WTC11 (cell line): ENCODE results near the gene CDA. TPM values are rescaled to one million over a fixed set of nuclear protein-coding genes. Genes with fewer than 3 reads are reported as not detected.

Experiments
- ATAC-seq: fragments of 200-7000 bp; cut with Tn5 transposase; 2 replicates; pipeline ENCODE4 v1.10.0; 2021; ENCODE audit warnings: mild to moderate bottlenecking, moderate library complexity
- CTCF ChIA-PET: fragments of 300-600 bp; sonication (Branson Sonifier 250); formaldehyde crosslinking; loops from one replicate; lab custom pipeline; 2021; ENCODE audit warnings: antibody characterized with exemption; lab: Charles Lee
- POLR2A ChIA-PET: fragments of 350-600 bp; sonication (Branson Sonifier 250); formaldehyde crosslinking; loops from one replicate; lab custom pipeline; 2021; ENCODE audit warnings: antibody characterized with exemption; lab: Charles Lee
- DNase-seq: peaks from one replicate; pipeline ENCODE4 v3.0.0; 2021; ENCODE audit warnings: low spot score
- H3K27ac Mint-ChIP-seq: 2 replicates; pipeline ENCODE4 v1.8.0; 2021; ENCODE audit warnings: mixed read lengths
- H3K27me3 Mint-ChIP-seq: 2 replicates; pipeline ENCODE4 v1.8.0; 2021; ENCODE audit warnings: low read depth, mild to moderate bottlenecking, moderate library complexity, mixed read lengths
- H3K36me3 Mint-ChIP-seq: 2 replicates; pipeline ENCODE4 v1.8.0; 2021; ENCODE audit warnings: mixed read lengths
- H3K4me1 Mint-ChIP-seq: 2 replicates; pipeline ENCODE4 v1.8.0; 2022; ENCODE audit warnings: mixed read lengths
- H3K4me3 Mint-ChIP-seq: 2 replicates; pipeline ENCODE4 v1.8.0; 2021; ENCODE audit warnings: mild to moderate bottlenecking, moderate library complexity, mixed read lengths
- H3K9me3 Mint-ChIP-seq: 2 replicates; pipeline ENCODE4 v1.8.0; 2021; ENCODE audit warnings: mixed read lengths
- GABPB1 ChIP-seq: sonication (generic); formaldehyde crosslinking; IDR thresholded peaks from 2 replicates; pipeline ENCODE4 v1.8.1; 2023; ENCODE audit warnings: mild to moderate bottlenecking, missing genetic modification reagents
- GRHL2 ChIP-seq: fragments of 250-450 bp; sonication (Bioruptor Pico); IDR thresholded peaks from 2 replicates; pipeline ENCODE4 v1.8.0; 2022; ENCODE audit warnings: mild to moderate bottlenecking, moderate library complexity; ENCODE audit not compliant: insufficient replicate concordance, severe bottlenecking
- GTF2I ChIP-seq: fragments of 250-450 bp; sonication (Bioruptor Pico); conservative IDR thresholded peaks from 2 replicates; pipeline ENCODE4 v1.4.0; 2021; ENCODE audit warnings: mild to moderate bottlenecking
- HMGA2 ChIP-seq: fragments of 250-450 bp; sonication (Bioruptor Pico); IDR thresholded peaks from 2 replicates; pipeline ENCODE4 v1.4.0; 2021; ENCODE audit warnings: mild to moderate bottlenecking, moderate library complexity
- KAT7 ChIP-seq: sonication (generic); formaldehyde crosslinking; IDR thresholded peaks from 2 replicates; pipeline ENCODE4 v1.8.1; 2023; ENCODE audit warnings: missing genetic modification reagents, mild to moderate bottlenecking, borderline replicate concordance
- MXD4 ChIP-seq: fragments of 250-450 bp; sonication (Bioruptor Pico); IDR thresholded peaks from 2 replicates; pipeline ENCODE4 v1.8.0; 2021; ENCODE audit warnings: mild to moderate bottlenecking, moderate library complexity, borderline replicate concordance
- NR2C2 ChIP-seq: sonication (generic); formaldehyde crosslinking; IDR thresholded peaks from 2 replicates; pipeline ENCODE4 v1.8.0; 2022; ENCODE audit warnings: mild to moderate bottlenecking, missing genetic modification reagents
- PRRX2 ChIP-seq: fragments of 250-450 bp; sonication (Bioruptor Pico); IDR thresholded peaks from 2 replicates; pipeline ENCODE4 v1.8.0; 2021; ENCODE audit warnings: mild to moderate bottlenecking
- RELA ChIP-seq: sonication (generic); formaldehyde crosslinking; IDR thresholded peaks from 2 replicates; pipeline ENCODE4 v1.8.1; 2022; ENCODE audit warnings: missing genetic modification reagents, mild to moderate bottlenecking, borderline replicate concordance
- RORB ChIP-seq: fragments of 250-450 bp; sonication (Bioruptor Pico); IDR thresholded peaks from 2 replicates; pipeline ENCODE4 v1.9.0; 2021; ENCODE audit warnings: mild to moderate bottlenecking
- TCF7 ChIP-seq: sonication (generic); formaldehyde crosslinking; IDR thresholded peaks from 2 replicates; pipeline ENCODE4 v1.8.0; 2022; ENCODE audit warnings: mild to moderate bottlenecking, low read depth, missing genetic modification reagents, moderate library complexity
- total RNA-seq: library from RNA; stranded (reverse); gene quantifications from 3 replicates; pipeline ENCODE4 v1.2.3, GENCODE V29; 2021
- TF ChIP-seq, protein P1 (sequence below): sonication (generic); formaldehyde crosslinking; IDR thresholded peaks from 2 replicates; pipeline ENCODE4 v1.8.1; 2022; ENCODE audit warnings: low read depth, missing genetic modification reagents, borderline replicate concordance
- TF ChIP-seq, protein P2 (sequence below): sonication (generic); formaldehyde crosslinking; IDR thresholded peaks from 2 replicates; pipeline ENCODE4 v1.8.1; 2023; ENCODE audit warnings: mild to moderate bottlenecking, missing genetic modification reagents, moderate library complexity
- TF ChIP-seq, protein P3 (sequence below): sonication (generic); formaldehyde crosslinking; IDR thresholded peaks from 2 replicates; pipeline ENCODE4 v1.8.0; 2022; ENCODE audit warnings: mild to moderate bottlenecking, missing genetic modification reagents
- TF ChIP-seq, protein P4 (sequence below): sonication (generic); formaldehyde crosslinking; IDR thresholded peaks from 2 replicates; pipeline ENCODE4 v1.8.1; 2023; ENCODE audit warnings: mild to moderate bottlenecking, missing genetic modification reagents
- TF ChIP-seq, protein P5 (sequence below): sonication (generic); formaldehyde crosslinking; IDR thresholded peaks from 2 replicates; pipeline ENCODE4 v1.8.0; 2022; ENCODE audit warnings: missing genetic modification reagents

The CDA gene
- total RNA-seq, 1 experiment from 2014 or later: 12.5 TPM

DNA sequence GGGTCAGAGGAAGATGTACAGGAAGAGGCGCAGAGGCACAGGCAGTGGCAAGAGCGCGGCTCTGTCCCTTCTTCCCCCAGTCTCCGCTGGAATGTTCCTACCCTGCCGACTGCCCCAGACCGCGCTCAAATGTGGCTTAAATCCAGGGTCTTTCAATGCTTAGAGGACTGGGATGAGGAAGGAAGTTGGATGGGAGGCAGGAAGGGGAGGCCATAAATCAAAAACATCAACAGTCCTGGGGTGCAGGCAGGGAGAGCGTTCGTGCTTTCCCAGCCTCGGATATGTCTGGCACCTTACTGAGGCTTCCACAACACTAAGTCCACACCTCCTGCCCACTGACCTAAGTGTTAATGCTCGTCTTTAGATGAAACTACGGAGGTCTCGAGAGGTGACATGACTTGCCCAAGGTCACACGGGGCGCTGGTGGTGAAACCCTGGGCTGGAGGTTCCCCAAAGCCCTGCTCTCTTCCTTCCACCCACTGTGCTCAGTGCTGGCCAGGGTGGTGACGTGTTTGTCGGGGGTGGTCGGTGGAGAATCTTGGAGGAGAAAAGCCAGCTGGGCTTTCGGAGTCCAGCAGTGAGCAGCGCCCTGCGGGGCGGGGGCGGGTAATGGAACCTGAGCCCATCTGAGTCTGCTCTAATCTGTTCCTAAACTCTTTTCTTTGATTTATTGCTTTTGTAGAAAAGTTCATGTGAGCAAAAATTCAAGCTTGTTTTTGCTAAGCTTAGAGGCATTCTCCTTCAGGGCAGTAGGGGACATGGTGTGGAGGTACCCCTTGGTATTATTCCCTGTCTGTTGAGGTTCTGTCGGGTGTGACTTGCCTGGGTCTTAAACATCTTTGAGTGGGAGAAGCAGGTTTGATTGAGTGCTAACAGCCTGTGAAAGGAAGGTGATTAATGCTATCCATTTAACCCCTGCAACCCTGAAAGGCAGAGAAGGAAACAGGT is 708 bp downstream of the CDA start:
- Mint-ChIP-seq H3K27ac (peak overlapping the region; percentile 59; the same call in 1 of the 2 replicates), H3K4me3 (peak overlapping the region; percentile 43), H3K36me3 (no peaks in the 10 kb centered on the region), H3K27me3 (peaks cover 2% of the 10 kb centered on the region; the same call in 1 of the 2 replicates)
- POLR2A ChIA-PET: no interaction called here
- TF ChIP-seq, protein P1, sequence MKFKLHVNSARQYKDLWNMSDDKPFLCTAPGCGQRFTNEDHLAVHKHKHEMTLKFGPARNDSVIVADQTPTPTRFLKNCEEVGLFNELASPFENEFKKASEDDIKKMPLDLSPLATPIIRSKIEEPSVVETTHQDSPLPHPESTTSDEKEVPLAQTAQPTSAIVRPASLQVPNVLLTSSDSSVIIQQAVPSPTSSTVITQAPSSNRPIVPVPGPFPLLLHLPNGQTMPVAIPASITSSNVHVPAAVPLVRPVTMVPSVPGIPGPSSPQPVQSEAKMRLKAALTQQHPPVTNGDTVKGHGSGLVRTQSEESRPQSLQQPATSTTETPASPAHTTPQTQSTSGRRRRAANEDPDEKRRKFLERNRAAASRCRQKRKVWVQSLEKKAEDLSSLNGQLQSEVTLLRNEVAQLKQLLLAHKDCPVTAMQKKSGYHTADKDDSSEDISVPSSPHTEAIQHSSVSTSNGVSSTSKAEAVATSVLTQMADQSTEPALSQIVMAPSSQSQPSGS (CRISPR knock-in tag): no peak
- TF ChIP-seq, protein P2, sequence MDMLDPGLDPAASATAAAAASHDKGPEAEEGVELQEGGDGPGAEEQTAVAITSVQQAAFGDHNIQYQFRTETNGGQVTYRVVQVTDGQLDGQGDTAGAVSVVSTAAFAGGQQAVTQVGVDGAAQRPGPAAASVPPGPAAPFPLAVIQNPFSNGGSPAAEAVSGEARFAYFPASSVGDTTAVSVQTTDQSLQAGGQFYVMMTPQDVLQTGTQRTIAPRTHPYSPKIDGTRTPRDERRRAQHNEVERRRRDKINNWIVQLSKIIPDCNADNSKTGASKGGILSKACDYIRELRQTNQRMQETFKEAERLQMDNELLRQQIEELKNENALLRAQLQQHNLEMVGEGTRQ (CRISPR knock-in tag): no peak
- no peak for TF ChIP-seq RORB
- no peak for TF ChIP-seq GRHL2 (CRISPR knock-in tag)
- no peak for TF ChIP-seq TCF7 (CRISPR knock-in tag)
- no peak for TF ChIP-seq MXD4
- TF ChIP-seq, protein P3, sequence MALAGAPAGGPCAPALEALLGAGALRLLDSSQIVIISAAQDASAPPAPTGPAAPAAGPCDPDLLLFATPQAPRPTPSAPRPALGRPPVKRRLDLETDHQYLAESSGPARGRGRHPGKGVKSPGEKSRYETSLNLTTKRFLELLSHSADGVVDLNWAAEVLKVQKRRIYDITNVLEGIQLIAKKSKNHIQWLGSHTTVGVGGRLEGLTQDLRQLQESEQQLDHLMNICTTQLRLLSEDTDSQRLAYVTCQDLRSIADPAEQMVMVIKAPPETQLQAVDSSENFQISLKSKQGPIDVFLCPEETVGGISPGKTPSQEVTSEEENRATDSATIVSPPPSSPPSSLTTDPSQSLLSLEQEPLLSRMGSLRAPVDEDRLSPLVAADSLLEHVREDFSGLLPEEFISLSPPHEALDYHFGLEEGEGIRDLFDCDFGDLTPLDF (CRISPR knock-in tag): no peak
- no peak for TF ChIP-seq KAT7 (CRISPR knock-in tag)
- TF ChIP-seq, all 79 proteins: peak for 0
- CTCF ChIA-PET: interaction anchor here (0.6 to 4.2 kb wide), 8 partner anchors 14 to 107 kb away, joined by 3 to 41 read pairs (median 4); partner anchors contain the start of gene PINK1
- DNase-seq (no peak), ATAC-seq (peak; percentile 16; the same call in 1 of the 2 replicates)
- peaks cover 33% of the 10 kb centered on the region for H3K4me1 Mint-ChIP-seq
- H3K9me3 Mint-ChIP-seq: no peaks in the 10 kb centered on the region

DNA sequence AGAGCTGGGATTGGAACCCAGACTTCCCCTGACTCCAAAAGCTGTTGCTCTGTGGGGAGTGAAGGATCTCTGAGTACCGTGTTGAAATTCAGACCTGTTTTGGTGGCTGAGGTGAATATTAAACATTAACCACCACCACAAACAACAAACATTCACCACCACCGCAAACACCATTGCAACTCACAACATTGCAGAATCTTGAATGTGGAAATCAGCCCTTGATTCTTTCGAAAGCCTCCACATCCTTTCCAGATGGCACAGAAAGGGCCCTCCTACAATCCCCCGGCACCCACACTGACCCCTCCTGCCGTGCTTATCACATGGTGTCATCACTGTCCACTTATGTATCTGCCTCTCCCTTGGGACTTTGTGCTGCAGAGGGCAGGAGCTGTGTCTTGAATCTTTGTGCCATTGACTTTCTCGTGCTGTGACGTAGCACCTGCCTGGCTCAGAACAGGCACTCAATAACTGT is 1.4 kb downstream of the CDA start:
- H3K36me3 Mint-ChIP-seq: no peaks in the 10 kb centered on the region
- POLR2A ChIA-PET: no interaction called here
- peaks cover 32% of the 10 kb centered on the region for H3K4me1 Mint-ChIP-seq
- DNase-seq: no peak
- H3K4me3 Mint-ChIP-seq: no peak overlapping the region
- H3K27ac Mint-ChIP-seq: peak overlapping the region; percentile 5; the same call in 1 of the 2 replicates
- peaks cover 2% of the 10 kb centered on the region; the same call in 1 of the 2 replicates for H3K27me3 Mint-ChIP-seq
- TF ChIP-seq, protein P1 (CRISPR knock-in tag): no peak
- TF ChIP-seq GABPB1 (CRISPR knock-in tag): peak; percentile 55
- no peaks in the 10 kb centered on the region for H3K9me3 Mint-ChIP-seq
- no peak for ATAC-seq
- CTCF ChIA-PET: interaction anchor here (0.6 to 4.2 kb wide), 4 partner anchors 15 to 52 kb away, joined by 3 to 41 read pairs (median 10); partner anchors contain the start of gene PINK1

DNA sequence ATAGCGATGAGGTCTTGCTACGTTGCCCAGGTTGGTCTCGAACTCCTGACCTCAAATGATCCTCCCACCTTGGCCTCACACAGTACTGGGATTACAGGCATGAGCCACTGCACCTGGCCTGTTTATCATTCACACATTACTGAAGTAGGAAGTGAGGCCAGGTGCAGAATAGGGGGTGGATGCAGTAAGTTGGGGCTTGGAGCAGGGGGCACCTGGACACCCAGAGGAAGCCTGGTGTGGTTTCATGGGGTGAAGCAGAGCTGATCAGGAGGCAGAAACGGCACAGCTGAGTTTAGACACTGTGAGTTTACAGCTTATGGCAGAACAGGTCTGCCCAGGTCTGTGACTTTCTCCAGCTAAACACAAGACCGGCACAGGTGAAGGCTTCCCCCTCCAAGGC is 4.9 kb downstream of the CDA start:
- no peaks in the 10 kb centered on the region for H3K36me3 Mint-ChIP-seq
- DNase-seq: no peak
- peaks cover 2% of the 10 kb centered on the region; the same call in 1 of the 2 replicates for H3K27me3 Mint-ChIP-seq
- H3K4me1 Mint-ChIP-seq: peaks cover 27% of the 10 kb centered on the region
- CTCF ChIA-PET: interaction anchor here (1.0 to 2.0 kb wide), 3 partner anchors 40 to 103 kb away, joined by 3 to 7 read pairs (median 4); no protein-coding TSS in a partner anchor
- H3K9me3 Mint-ChIP-seq: peaks cover 3% of the 10 kb centered on the region
- no peak for ATAC-seq
- no peak overlapping the region for H3K27ac Mint-ChIP-seq
- POLR2A ChIA-PET: no interaction called here
- H3K4me3 Mint-ChIP-seq: no peak overlapping the region
- TF ChIP-seq RELA (CRISPR knock-in tag): no peak
- no peak for TF ChIP-seq NR2C2 (CRISPR knock-in tag)
- TF ChIP-seq GTF2I: no peak
- TF ChIP-seq PRRX2 (CRISPR knock-in tag): no peak
- TF ChIP-seq, protein P4, sequence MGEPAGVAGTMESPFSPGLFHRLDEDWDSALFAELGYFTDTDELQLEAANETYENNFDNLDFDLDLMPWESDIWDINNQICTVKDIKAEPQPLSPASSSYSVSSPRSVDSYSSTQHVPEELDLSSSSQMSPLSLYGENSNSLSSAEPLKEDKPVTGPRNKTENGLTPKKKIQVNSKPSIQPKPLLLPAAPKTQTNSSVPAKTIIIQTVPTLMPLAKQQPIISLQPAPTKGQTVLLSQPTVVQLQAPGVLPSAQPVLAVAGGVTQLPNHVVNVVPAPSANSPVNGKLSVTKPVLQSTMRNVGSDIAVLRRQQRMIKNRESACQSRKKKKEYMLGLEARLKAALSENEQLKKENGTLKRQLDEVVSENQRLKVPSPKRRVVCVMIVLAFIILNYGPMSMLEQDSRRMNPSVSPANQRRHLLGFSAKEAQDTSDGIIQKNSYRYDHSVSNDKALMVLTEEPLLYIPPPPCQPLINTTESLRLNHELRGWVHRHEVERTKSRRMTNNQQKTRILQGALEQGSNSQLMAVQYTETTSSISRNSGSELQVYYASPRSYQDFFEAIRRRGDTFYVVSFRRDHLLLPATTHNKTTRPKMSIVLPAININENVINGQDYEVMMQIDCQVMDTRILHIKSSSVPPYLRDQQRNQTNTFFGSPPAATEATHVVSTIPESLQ (CRISPR knock-in tag): no peak
- TF ChIP-seq, protein P2 (CRISPR knock-in tag): no peak
- TF ChIP-seq, protein P5, sequence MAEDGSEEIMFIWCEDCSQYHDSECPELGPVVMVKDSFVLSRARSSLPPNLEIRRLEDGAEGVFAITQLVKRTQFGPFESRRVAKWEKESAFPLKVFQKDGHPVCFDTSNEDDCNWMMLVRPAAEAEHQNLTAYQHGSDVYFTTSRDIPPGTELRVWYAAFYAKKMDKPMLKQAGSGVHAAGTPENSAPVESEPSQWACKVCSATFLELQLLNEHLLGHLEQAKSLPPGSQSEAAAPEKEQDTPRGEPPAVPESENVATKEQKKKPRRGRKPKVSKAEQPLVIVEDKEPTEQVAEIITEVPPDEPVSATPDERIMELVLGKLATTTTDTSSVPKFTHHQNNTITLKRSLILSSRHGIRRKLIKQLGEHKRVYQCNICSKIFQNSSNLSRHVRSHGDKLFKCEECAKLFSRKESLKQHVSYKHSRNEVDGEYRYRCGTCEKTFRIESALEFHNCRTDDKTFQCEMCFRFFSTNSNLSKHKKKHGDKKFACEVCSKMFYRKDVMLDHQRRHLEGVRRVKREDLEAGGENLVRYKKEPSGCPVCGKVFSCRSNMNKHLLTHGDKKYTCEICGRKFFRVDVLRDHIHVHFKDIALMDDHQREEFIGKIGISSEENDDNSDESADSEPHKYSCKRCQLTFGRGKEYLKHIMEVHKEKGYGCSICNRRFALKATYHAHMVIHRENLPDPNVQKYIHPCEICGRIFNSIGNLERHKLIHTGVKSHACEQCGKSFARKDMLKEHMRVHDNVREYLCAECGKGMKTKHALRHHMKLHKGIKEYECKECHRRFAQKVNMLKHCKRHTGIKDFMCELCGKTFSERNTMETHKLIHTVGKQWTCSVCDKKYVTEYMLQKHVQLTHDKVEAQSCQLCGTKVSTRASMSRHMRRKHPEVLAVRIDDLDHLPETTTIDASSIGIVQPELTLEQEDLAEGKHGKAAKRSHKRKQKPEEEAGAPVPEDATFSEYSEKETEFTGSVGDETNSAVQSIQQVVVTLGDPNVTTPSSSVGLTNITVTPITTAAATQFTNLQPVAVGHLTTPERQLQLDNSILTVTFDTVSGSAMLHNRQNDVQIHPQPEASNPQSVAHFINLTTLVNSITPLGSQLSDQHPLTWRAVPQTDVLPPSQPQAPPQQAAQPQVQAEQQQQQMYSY (CRISPR knock-in tag): no peak
- no peak for TF ChIP-seq HMGA2 (CRISPR knock-in tag)
